Thyroid gland (tissue), 4 donors: ENCODE measurements around the gene OR13J1. TPM values are rescaled to one million over a fixed set of nuclear protein-coding genes. Genes with fewer than 3 reads are reported as not detected.

ENCODE experiments used
- DNase-seq, 2 donors: peaks; one replicate each; pipeline ENCODE4 v3.0.0-alpha.2; 2019
- H3K27ac ChIP-seq, 3 donors: fragments of 200-600 bp; sonication (generic); 1 replicate in 2 of 3; 2 replicates in 1 of 3; pipeline ENCODE4 v1.5.1; 2016 to 2019; ENCODE audit warnings: mild to moderate bottlenecking in 1 of 3, moderate library complexity in 1 of 3
- H3K27me3 ChIP-seq: fragments of 200-600 bp; sonication (generic); one replicate; pipeline ENCODE4 v1.5.1; 2019
- H3K36me3 ChIP-seq, 2 donors: fragments of 200-600 bp; sonication (generic); one replicate each; pipeline ENCODE4 v1.5.1; 2016 to 2019
- H3K4me1 ChIP-seq, 2 donors: fragments of 200-600 bp; sonication (generic); one replicate each; pipeline ENCODE4 v1.5.1; 2017 to 2019
- H3K4me3 ChIP-seq, 3 donors: fragments of 200-600 bp; sonication (generic); replicated peaks in 1 of 3; 1 replicate in 2 of 3; 2 replicates in 1 of 3; pipeline ENCODE4 v1.5.1; 2016; ENCODE audit warnings: mild to moderate bottlenecking in 1 of 3
- H3K9me3 ChIP-seq: fragments of 200-600 bp; sonication (generic); one replicate; pipeline ENCODE4 v1.5.1; 2017
- CTCF ChIP-seq, 6 experiments: fragments of 200-600 bp in 3 of 6; fragments of 450-650 bp in 3 of 6; sonication (generic) in 3 of 6; IDR thresholded peaks; one replicate each; pipeline ENCODE4 v1.5.1; 2016 to 2019; ENCODE audit warnings: antibody characterized with exemption in 6 of 6, mild to moderate bottlenecking in 2 of 6, inconsistent platforms in 1 of 6, moderate library complexity in 1 of 6
- POLR2A ChIP-seq, 2 donors: fragments of 450-650 bp; IDR thresholded peaks; one replicate each; pipeline ENCODE4 v1.6.1; 2017; ENCODE audit warnings: antibody characterized with exemption in 2 of 2, mild to moderate bottlenecking in 2 of 2, moderate library complexity in 1 of 2
- WGBS, 2 donors: methylation state at CpG; one replicate each; pipeline ENCODE4 v1.1.5; 2017; 5-methylcytosine and 5-hydroxymethylcytosine counted together
- intact Hi-C: fragments of 100-400 bp; cut with DNase I; formaldehyde crosslinking; loops from one replicate; pipeline ENCODE4 v1.15.1; 2023
- total RNA-seq, 4 donors: library from RNA; depleted of rRNA; stranded (reverse); fragments of >200 nt; gene quantifications; one replicate each; pipeline ENCODE4 v1.2.3, GENCODE V29; 2016

The OR13J1 gene
- total RNA-seq, 4 donors from 2014 or later = not detected

- Histone ChIP-seq H3K4me3 (peak within 1 kb of the TSS; percentile 22 to 76 (median 49)), H3K4me1 (peaks cover 29 to 30% of the 10 kb centered on the region in 2 donors), H3K27ac (peak within 1 kb of the TSS; percentile 85 to 95 (median 92)), H3K9me3 (no peaks in the 10 kb centered on the region), H3K27me3 (no peaks in the 10 kb centered on the region), H3K36me3 (no peaks in the 10 kb centered on the region)
- TF ChIP-seq POLR2A (IDR thresholded peaks at IDR 0.05) = no peak
- TF ChIP-seq CTCF (IDR thresholded peaks at IDR 0.05) = no peak
- intact Hi-C loops = loop anchor here (5.0 to 10.0 kb wide), 3 partner anchors 36 to 84 kb away; partner anchors contain the start of genes GBA2, NPR2 and RGP1
- WGBS, 2 donors = 0 to 3% methylated on average over 11 to 18 of the region's 21 CpGs
- peak; percentile 38 to 41 for DNase-seq
Measured at GRCh38 chr9:35828716-35829083, 41.5 kb downstream of the OR13J1 start, which contains the start of gene FAM221B. Gene FAM221B (minus strand): TSS chr9:35828732. CDS start chr9:35826161, 2,571 bp downstream.

- 91 to 92% methylated on average over 3 of the region's 3 CpGs for WGBS, 2 donors
- Histone ChIP-seq H3K36me3 (no peaks in the 10 kb centered on the region), H3K4me3 (no peak overlapping the region), H3K9me3 (no peaks in the 10 kb centered on the region), H3K27me3 (no peaks in the 10 kb centered on the region), H3K27ac (no peak overlapping the region), H3K4me1 (peaks cover 17 to 22% of the 10 kb centered on the region in 2 donors)
- no peak for DNase-seq
- TF ChIP-seq CTCF (IDR thresholded peaks at IDR 0.05) = no peak
- TF ChIP-seq POLR2A (IDR thresholded peaks at IDR 0.05) = no peak
- intact Hi-C loops = loop anchor here (5.0 to 10.0 kb wide), 3 partner anchors 35 to 83 kb away; partner anchors contain the start of genes GBA2, NPR2 and RGP1
Measured at GRCh38 chr9:35827486-35827885, 42.7 kb downstream of the OR13J1 start.

GRCh38 chr9:35826071-35826701 lies 44.0 kb downstream of the OR13J1 start:
- Histone ChIP-seq H3K9me3 (no peaks in the 10 kb centered on the region), H3K27ac (no peak overlapping the region), H3K4me3 (no peak overlapping the region), H3K4me1 (peaks cover 13 to 22% of the 10 kb centered on the region in 2 donors), H3K27me3 (no peaks in the 10 kb centered on the region), H3K36me3 (no peaks in the 10 kb centered on the region)
- TF ChIP-seq POLR2A (IDR thresholded peaks at IDR 0.05) (no peak), CTCF (IDR thresholded peaks at IDR 0.05) (peak; percentile 28 to 78 (median 66))
- intact Hi-C loops = loop anchor here (5.0 to 10.0 kb wide), 3 partner anchors 34 to 81 kb away; partner anchors contain the start of genes GBA2, NPR2 and RGP1
- DNase-seq = peak; percentile 9 to 26
- 43 to 45% methylated on average over 4 of the region's 4 CpGs for WGBS, 2 donors

- H3K4me1 ChIP-seq = no peaks in the 10 kb centered on the region
- intact Hi-C loops = loop anchor here (5.0 to 10.0 kb wide), 2 partner anchors 78 to 176 kb away; partner anchors contain the start of genes GBA2 and RGP1
- no peaks in the 10 kb centered on the region for H3K36me3 ChIP-seq
- no peak overlapping the region for H3K27ac ChIP-seq
- no peaks in the 10 kb centered on the region for H3K9me3 ChIP-seq
- no peak for DNase-seq
- no peak overlapping the region for H3K4me3 ChIP-seq
- TF ChIP-seq CTCF (IDR thresholded peaks at IDR 0.05) (no peak), POLR2A (IDR thresholded peaks at IDR 0.05) (no peak)
- H3K27me3 ChIP-seq = no peaks in the 10 kb centered on the region
Measured at GRCh38 chr9:35822926-35823325, 47.3 kb downstream of the OR13J1 start.

GRCh38 chr9:35820076-35820475 lies 50.1 kb downstream of the OR13J1 start:
- intact Hi-C loops = loop anchor here (5.0 to 10.0 kb wide), 2 partner anchors 75 to 173 kb away; partner anchors contain the start of genes GBA2 and RGP1
- no peak for DNase-seq
- Histone ChIP-seq H3K27ac (no peak overlapping the region), H3K4me3 (no peak overlapping the region), H3K27me3 (no peaks in the 10 kb centered on the region), H3K9me3 (no peaks in the 10 kb centered on the region), H3K4me1 (no peaks in the 10 kb centered on the region), H3K36me3 (no peaks in the 10 kb centered on the region)
- no peak for TF ChIP-seq POLR2A (IDR thresholded peaks at IDR 0.05)
- TF ChIP-seq CTCF (IDR thresholded peaks at IDR 0.05) = no peak
